PC-9 (cell line): Measurements from ENCODE around the gene LRRC4B. TPM values are rescaled to one million over a fixed set of nuclear protein-coding genes. Genes with fewer than 3 reads are reported as not detected.
"Not testable (repeated sequence)": the region's sequence is repeated elsewhere in the genome, so short reads cannot be mapped to it uniquely, and the experiment has no call there.

Experiments used
- BruUV-seq: library from RNA; stranded (reverse); fragments of 400-500 nt; replicated peaks from 2 replicates; lab custom pipeline; 2021; lab: Mats Ljungman, UMichigan
- CTCF ChIA-PET: fragments of 300-600 bp; sonication (Branson Sonifier 250); formaldehyde crosslinking; loops from one replicate; lab custom pipeline; 2022; ENCODE audit warnings: antibody characterized with exemption; lab: Charles Lee
- POLR2A ChIA-PET: fragments of 300-600 bp; sonication (Branson Sonifier 250); formaldehyde crosslinking; loops from one replicate; lab custom pipeline; 2022; ENCODE audit warnings: antibody characterized with exemption; ENCODE audit not compliant: unreplicated experiment; lab: Charles Lee
- DNase-seq, 2 experiments: peaks; one replicate each; pipeline versions ENCODE4 v3.0.0 to v3.0.0-alpha.2; 2015 to 2022; ENCODE audit warnings: mixed read lengths in 1 of 2
- H2AFZ ChIP-seq: fragments of 200-600 bp; sonication (generic); 2 replicates; pipeline ENCODE4 v1.8.1; 2017; ENCODE audit warnings: antibody characterized with exemption
- H3F3A ChIP-seq: fragments of 200-600 bp; sonication (generic); 2 replicates; pipeline ENCODE4 v1.8.1; 2017; ENCODE audit warnings: antibody characterized with exemption, mild to moderate bottlenecking, low read depth; ENCODE audit not compliant: insufficient read depth
- H3K27ac ChIP-seq: fragments of 200-600 bp; sonication (generic); 2 replicates; pipeline ENCODE4 v1.6.1; 2016; ENCODE audit warnings: mixed run types
- H3K27me3 ChIP-seq: fragments of 200-600 bp; sonication (generic); 2 replicates; pipeline ENCODE4 v1.6.1; 2016; ENCODE audit warnings: low read depth, mixed run types; ENCODE audit not compliant: insufficient read depth
- H3K36me3 ChIP-seq: fragments of 200-600 bp; sonication (generic); 2 replicates; pipeline ENCODE4 v1.6.1; 2016; ENCODE audit warnings: low read depth, mixed run types
- H3K4me1 ChIP-seq: fragments of 200-600 bp; sonication (generic); replicated peaks from 2 replicates; pipeline ENCODE4 v1.6.1; 2016; ENCODE audit warnings: mixed run types; ENCODE audit not compliant: insufficient read depth
- H3K4me2 ChIP-seq: fragments of 200-600 bp; sonication (generic); 2 replicates; pipeline ENCODE4 v1.6.1; 2017; ENCODE audit warnings: mixed run types
- H3K4me3 ChIP-seq: fragments of 200-600 bp; sonication (generic); 2 replicates; pipeline ENCODE4 v1.6.1; 2016; ENCODE audit warnings: mixed run types
- H3K79me2 ChIP-seq: fragments of 200-600 bp; sonication (generic); 2 replicates; pipeline ENCODE4 v1.6.1; 2017; ENCODE audit warnings: low read depth, mixed run types
- H3K9me2 ChIP-seq: fragments of 200-600 bp; sonication (generic); 2 replicates; pipeline ENCODE4 v1.8.1; 2017; ENCODE audit warnings: mild to moderate bottlenecking; ENCODE audit not compliant: insufficient read depth
- H3K9me3 ChIP-seq: fragments of 200-600 bp; sonication (generic); 2 replicates; pipeline ENCODE4 v1.8.1; 2016; ENCODE audit warnings: low read depth; ENCODE audit not compliant: insufficient read depth
- H4K20me1 ChIP-seq: fragments of 200-600 bp; sonication (generic); 2 replicates; pipeline ENCODE4 v1.8.1; 2017; ENCODE audit not compliant: insufficient read depth
- EZH2 ChIP-seq: fragments of 200-600 bp; sonication (generic); IDR thresholded peaks from 2 replicates; pipeline ENCODE4 v1.8.0; 2017; ENCODE audit warnings: antibody characterized with exemption, low read depth
- intact Hi-C: fragments of 100-400 bp; cut with micrococcal nuclease; formaldehyde crosslinking; loops from one replicate; pipeline ENCODE4 v1.10.0; 2022; ENCODE audit not compliant: unreplicated experiment
- total RNA-seq: library from RNA; stranded (reverse); gene quantifications from 2 replicates; pipeline ENCODE4 v1.2.3, GENCODE V29; 2021
- TF ChIP-seq, protein P1 (sequence below): fragments of 200-600 bp; sonication (generic); conservative IDR thresholded peaks from 2 replicates; pipeline ENCODE4 v1.6.1; 2017; ENCODE audit warnings: mixed run types, antibody characterized with exemption, mild to moderate bottlenecking, moderate library complexity

LRRC4B gene
- total RNA-seq, 1 experiment from 2014 or later, result not detected

- Histone ChIP-seq H3F3A (no peaks in the 10 kb centered on the region), H3K9me3 (no peaks in the 10 kb centered on the region), H2AFZ (no peak overlapping the region), H3K4me1 (no peaks in the 10 kb centered on the region), H3K79me2 (no peaks in the 10 kb centered on the region), H3K36me3 (no peaks in the 10 kb centered on the region), H3K27me3 (peaks cover 86% of the 10 kb centered on the region), H3K27ac (no peak overlapping the region), H3K9me2 (no peaks in the 10 kb centered on the region), H4K20me1 (no peaks in the 10 kb centered on the region), H3K4me2 (no peak overlapping the region), H3K4me3 (no peak overlapping the region)
- intact Hi-C loops, result no loop called here
- no peak for TF ChIP-seq EZH2
- TF ChIP-seq, protein P1, sequence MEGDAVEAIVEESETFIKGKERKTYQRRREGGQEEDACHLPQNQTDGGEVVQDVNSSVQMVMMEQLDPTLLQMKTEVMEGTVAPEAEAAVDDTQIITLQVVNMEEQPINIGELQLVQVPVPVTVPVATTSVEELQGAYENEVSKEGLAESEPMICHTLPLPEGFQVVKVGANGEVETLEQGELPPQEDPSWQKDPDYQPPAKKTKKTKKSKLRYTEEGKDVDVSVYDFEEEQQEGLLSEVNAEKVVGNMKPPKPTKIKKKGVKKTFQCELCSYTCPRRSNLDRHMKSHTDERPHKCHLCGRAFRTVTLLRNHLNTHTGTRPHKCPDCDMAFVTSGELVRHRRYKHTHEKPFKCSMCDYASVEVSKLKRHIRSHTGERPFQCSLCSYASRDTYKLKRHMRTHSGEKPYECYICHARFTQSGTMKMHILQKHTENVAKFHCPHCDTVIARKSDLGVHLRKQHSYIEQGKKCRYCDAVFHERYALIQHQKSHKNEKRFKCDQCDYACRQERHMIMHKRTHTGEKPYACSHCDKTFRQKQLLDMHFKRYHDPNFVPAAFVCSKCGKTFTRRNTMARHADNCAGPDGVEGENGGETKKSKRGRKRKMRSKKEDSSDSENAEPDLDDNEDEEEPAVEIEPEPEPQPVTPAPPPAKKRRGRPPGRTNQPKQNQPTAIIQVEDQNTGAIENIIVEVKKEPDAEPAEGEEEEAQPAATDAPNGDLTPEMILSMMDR, result no peak
- DNase-seq, result no peak
- no TSS peak for BruUV-seq
- CTCF ChIA-PET, result no interaction called here
- POLR2A ChIA-PET, result no interaction called here
Observed at GRCh38 chr19:50580240-50580639, 12.0 kb upstream of the LRRC4B start.

DNA sequence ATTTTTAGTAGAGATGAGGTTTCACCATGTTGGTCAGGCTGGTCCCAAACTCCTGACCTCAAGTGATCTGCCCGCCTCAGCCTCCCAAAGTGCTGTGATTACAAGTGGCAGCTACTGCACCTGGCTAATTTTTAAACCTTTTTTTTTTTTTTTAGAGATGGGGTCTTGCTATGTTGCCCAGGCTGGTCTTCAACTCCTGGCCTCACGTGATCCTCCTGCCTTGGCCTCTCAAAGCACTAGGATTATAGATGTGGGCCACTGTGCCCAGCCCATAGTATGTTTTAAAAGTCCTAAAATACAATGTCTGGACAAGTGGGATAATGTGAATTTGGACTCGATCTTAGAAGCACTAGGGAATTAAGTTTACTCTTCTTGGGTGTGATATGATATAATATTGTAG is 8.5 kb upstream of the LRRC4B start:
- intact Hi-C loops, H3F3A ChIP-seq, H3K9me3 ChIP-seq, H3K9me2 ChIP-seq, H3K27ac ChIP-seq, H3K36me3 ChIP-seq, POLR2A ChIA-PET, H4K20me1 ChIP-seq, H3K4me3 ChIP-seq, CTCF ChIA-PET, H3K4me2 ChIP-seq, H3K4me1 ChIP-seq, H2AFZ ChIP-seq, BruUV-seq, H3K79me2 ChIP-seq, DNase-seq: not testable (repeated sequence)
- peaks cover 94% of the 10 kb centered on the region for H3K27me3 ChIP-seq

DNA sequence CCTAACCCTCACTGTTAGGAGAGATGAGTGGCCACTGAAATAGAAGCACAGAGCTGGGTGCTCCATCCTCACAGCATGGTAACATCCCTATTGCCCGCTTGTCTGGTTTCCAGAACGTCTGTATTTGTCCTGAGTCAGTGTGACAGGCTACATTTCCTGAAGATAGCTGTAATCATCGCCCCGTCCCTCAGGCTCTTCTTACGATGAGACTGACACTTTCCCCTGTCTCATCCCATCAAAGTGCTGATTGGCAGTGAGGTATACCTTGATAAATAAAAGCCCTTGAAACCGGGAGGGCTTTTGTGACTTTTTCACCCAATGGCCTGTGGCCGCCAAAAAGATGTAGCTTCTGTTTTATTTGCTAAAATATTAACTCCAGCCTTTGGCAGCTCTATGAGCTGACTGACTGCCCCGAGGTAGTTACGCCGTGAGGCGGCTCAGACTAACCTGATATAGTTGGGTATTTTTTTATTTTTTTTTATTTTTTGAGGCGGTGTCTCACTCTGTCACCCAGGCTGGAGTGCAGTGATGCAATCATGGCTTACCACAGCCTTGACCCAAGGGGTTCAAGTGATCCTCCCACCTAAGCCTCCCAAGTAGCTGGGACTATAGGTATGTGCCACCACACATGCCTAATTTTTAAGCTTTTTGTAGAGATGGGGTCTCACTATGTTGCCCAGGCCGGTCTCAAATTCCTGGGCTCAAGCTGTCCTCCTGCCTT is 5.7 kb upstream of the LRRC4B start:
- Histone ChIP-seq H3K4me2 (no peak overlapping the region), H3K4me3 (no peak overlapping the region), H3K9me2 (no peaks in the 10 kb centered on the region), H3K27me3 (peaks cover 99% of the 10 kb centered on the region), H3K36me3 (no peaks in the 10 kb centered on the region), H3K79me2 (no peaks in the 10 kb centered on the region), H4K20me1 (no peaks in the 10 kb centered on the region), H3K4me1 (no peaks in the 10 kb centered on the region), H2AFZ (no peak overlapping the region), H3K9me3 (no peaks in the 10 kb centered on the region), H3K27ac (no peak overlapping the region), H3F3A (no peaks in the 10 kb centered on the region)
- no TSS peak for BruUV-seq
- no peak for DNase-seq
- TF ChIP-seq EZH2, result no peak
- TF ChIP-seq, protein P1, result no peak
- ChIA-PET POLR2A (no interaction called here), CTCF (no interaction called here)
- intact Hi-C loops, result no loop called here

DNA sequence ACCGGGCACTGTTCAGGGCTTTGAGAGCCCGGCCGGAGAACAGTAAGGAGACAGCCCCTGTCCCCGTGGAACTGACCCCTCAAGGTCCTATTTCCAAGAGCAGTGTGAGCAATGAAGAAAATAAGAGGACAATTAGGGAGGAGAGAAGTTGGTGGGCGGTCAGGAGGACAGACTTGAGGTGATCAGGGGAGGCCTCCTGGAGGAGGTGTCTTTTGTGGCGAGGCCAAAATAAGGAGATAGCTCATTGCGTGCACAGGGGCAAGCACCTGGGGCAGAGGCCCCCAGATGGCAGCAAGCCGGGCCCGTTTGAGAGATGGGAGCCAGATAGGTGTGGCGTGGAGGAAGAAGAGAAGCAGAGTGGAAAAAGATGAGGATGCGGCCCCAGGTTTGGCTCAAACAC is 2.8 kb upstream of the LRRC4B start:
- DNase-seq, result no peak
- Histone ChIP-seq H3K27ac (no peak overlapping the region), H2AFZ (no peak overlapping the region), H3F3A (no peaks in the 10 kb centered on the region), H3K4me3 (no peak overlapping the region), H3K27me3 (peaks cover 81% of the 10 kb centered on the region), H4K20me1 (no peaks in the 10 kb centered on the region), H3K4me2 (no peak overlapping the region), H3K79me2 (no peaks in the 10 kb centered on the region), H3K9me3 (no peaks in the 10 kb centered on the region), H3K9me2 (no peaks in the 10 kb centered on the region), H3K36me3 (no peaks in the 10 kb centered on the region), H3K4me1 (no peaks in the 10 kb centered on the region)
- intact Hi-C loops, result no loop called here
- ChIA-PET POLR2A (no interaction called here), CTCF (no interaction called here)
- TF ChIP-seq EZH2, result no peak
- TF ChIP-seq, protein P1, result no peak
- no TSS peak for BruUV-seq
